ENCODE results near the gene PDE12. TPM values are rescaled to one million over a fixed set of nuclear protein-coding genes. Genes with fewer than 3 reads are reported as not detected.
A peak's percentile ranks its signal among the peaks of the same experiment; 100 is the strongest.

PDE12 gene
- total RNA-seq, 1 donor from 2014 or later, result 19.5 TPM

- TF ChIP-seq CTCF (conservative IDR thresholded peaks at IDR 0.05), result no peak
- Mint-ChIP-seq H3K9me3 (no peaks in the 10 kb centered on the region), H3K27me3 (ENCODE audit: low read depth) (no peaks in the 10 kb centered on the region), H3K4me3 (peak overlapping the region; percentile 85), H3K4me1 (peaks cover 34% of the 10 kb centered on the region), H3K36me3 (ENCODE audit: low read depth) (peaks cover 6% of the 10 kb centered on the region), H3K27ac (ENCODE audit: unreplicated experiment) (peak overlapping the region; percentile 27)
- DNase-seq (ENCODE audit: low read depth, low spot score), result no peak
Observed at GRCh38 chr3:57557085-57557537, 1.0 kb downstream of the PDE12 start.

GRCh38 chr3:57559526-57559925 lies 3.5 kb downstream of the PDE12 start:
- Mint-ChIP-seq H3K9me3 (no peaks in the 10 kb centered on the region), H3K27me3 (ENCODE audit: low read depth) (no peaks in the 10 kb centered on the region), H3K27ac (ENCODE audit: unreplicated experiment) (no peak overlapping the region), H3K4me3 (peak overlapping the region; percentile 25), H3K36me3 (ENCODE audit: low read depth) (peaks cover 8% of the 10 kb centered on the region), H3K4me1 (peaks cover 34% of the 10 kb centered on the region)
- TF ChIP-seq CTCF (conservative IDR thresholded peaks at IDR 0.05), result no peak
- no peak for DNase-seq (ENCODE audit: low read depth, low spot score)

DNA sequence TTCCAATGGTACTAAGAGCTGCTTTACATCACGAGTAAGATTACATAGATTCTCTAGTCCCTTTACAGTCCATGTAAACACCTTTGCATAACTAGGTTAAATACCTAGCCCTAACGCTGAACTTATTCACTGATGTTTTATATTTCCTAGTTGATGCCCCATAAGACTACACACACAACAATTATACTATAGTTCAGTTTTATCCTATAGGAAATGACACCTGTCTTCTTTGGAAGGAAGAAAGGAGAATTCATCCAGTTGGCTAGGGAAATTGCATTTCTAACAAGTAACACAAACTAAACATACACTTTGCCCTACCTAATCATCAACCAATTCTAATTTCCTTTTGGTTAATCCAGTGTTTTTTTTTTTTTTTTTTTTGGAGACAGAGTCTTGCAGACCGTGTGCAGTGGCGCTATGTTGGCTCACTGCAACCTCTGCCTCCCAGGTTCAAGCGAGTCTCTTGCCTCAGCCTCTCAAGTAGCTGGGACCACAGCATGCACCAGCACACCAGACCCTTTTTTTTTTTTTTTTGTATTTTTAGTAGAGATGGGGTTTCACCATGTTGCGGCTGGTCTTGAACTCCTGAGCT lies 13.9 kb downstream of the PDE12 start:
- TF ChIP-seq CTCF (conservative IDR thresholded peaks at IDR 0.05), result no peak
- DNase-seq (ENCODE audit: low read depth, low spot score), result no peak
- H3K36me3 Mint-ChIP-seq (ENCODE audit: low read depth), result peaks cover 9% of the 10 kb centered on the region
- no peak overlapping the region for H3K4me3 Mint-ChIP-seq
- H3K27me3 Mint-ChIP-seq (ENCODE audit: low read depth), result no peaks in the 10 kb centered on the region
- H3K4me1 Mint-ChIP-seq, result no peaks in the 10 kb centered on the region
- H3K27ac Mint-ChIP-seq (ENCODE audit: unreplicated experiment), result no peak overlapping the region
- H3K9me3 Mint-ChIP-seq, result no peaks in the 10 kb centered on the region

- Mint-ChIP-seq H3K27ac (ENCODE audit: unreplicated experiment) (no peak overlapping the region), H3K9me3 (no peaks in the 10 kb centered on the region), H3K36me3 (ENCODE audit: low read depth) (peaks cover 11% of the 10 kb centered on the region), H3K27me3 (ENCODE audit: low read depth) (no peaks in the 10 kb centered on the region), H3K4me1 (no peaks in the 10 kb centered on the region), H3K4me3 (no peak overlapping the region)
- no peak for TF ChIP-seq CTCF (conservative IDR thresholded peaks at IDR 0.05)
- no peak for DNase-seq (ENCODE audit: low read depth, low spot score)
Observed at GRCh38 chr3:57570878-57571277, 14.8 kb downstream of the PDE12 start.

DNA sequence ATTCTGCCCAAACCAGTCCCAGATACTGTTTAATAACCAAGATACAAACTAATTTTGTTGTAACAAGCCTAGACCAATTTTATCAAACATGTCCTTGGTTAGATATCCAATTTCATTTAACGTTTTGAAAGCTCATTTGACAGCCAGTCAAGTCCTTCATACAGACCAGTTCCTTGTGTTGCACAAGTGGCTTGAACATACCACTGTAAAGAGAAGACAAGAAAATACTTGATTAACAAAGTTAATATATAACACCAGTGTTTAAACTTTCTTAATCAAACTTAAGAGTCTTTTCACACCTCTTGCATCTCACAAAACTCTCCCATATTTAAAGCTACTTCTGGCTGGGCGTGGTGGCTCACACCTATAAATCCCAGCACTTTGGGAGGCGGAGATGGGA lies 16.0 kb downstream of the PDE12 start:
- Mint-ChIP-seq H3K27me3 (ENCODE audit: low read depth) (no peaks in the 10 kb centered on the region), H3K36me3 (ENCODE audit: low read depth) (peaks cover 16% of the 10 kb centered on the region), H3K27ac (ENCODE audit: unreplicated experiment) (no peak overlapping the region), H3K4me3 (no peak overlapping the region), H3K9me3 (no peaks in the 10 kb centered on the region), H3K4me1 (no peaks in the 10 kb centered on the region)
- no peak for DNase-seq (ENCODE audit: low read depth, low spot score)
- TF ChIP-seq CTCF (conservative IDR thresholded peaks at IDR 0.05), result no peak
